CD8-positive, alpha-beta memory T cell (primary cell): ENCODE measurements around the gene TMIGD2. TPM values are rescaled to one million over a fixed set of nuclear protein-coding genes. Genes with fewer than 3 reads are reported as not detected.

Experiments used
- CTCF ChIA-PET: fragments of 350-600 bp; sonication (Branson Sonifier 250); formaldehyde crosslinking; loops from one replicate; lab custom pipeline; 2021; ENCODE audit warnings: antibody characterized with exemption; lab: Charles Lee
- POLR2A ChIA-PET: fragments of 350-600 bp; sonication (Branson Sonifier 250); formaldehyde crosslinking; loops from one replicate; lab custom pipeline; 2021; ENCODE audit warnings: antibody characterized with exemption; lab: Charles Lee
- DNase-seq, 5 donors: peaks; one replicate each; pipeline versions ENCODE4 v3.0.0 to v3.0.0-alpha.2; 2020 to 2022; ENCODE audit warnings: mixed read lengths in 1 of 5
- H3K27ac ChIP-seq: one replicate; pipeline ENCODE4 v1.7.0; 2013; ENCODE audit warnings: low read depth, mild to moderate bottlenecking, low read length, moderate library complexity
- H3K27me3 ChIP-seq: 2 replicates; pipeline ENCODE4 v1.7.0; 2013; ENCODE audit warnings: low read length, mild to moderate bottlenecking; ENCODE audit not compliant: insufficient read depth, poor library complexity, severe bottlenecking
- H3K36me3 ChIP-seq: 2 replicates; pipeline ENCODE4 v1.7.0; 2013; ENCODE audit warnings: mild to moderate bottlenecking, low read length, moderate library complexity; ENCODE audit not compliant: insufficient read depth
- H3K4me1 ChIP-seq: 2 replicates; pipeline ENCODE4 v1.7.0; 2013; ENCODE audit warnings: mild to moderate bottlenecking, low read length, moderate library complexity; ENCODE audit not compliant: insufficient read depth
- H3K4me3 ChIP-seq: 2 replicates; pipeline ENCODE4 v1.7.0; 2013; ENCODE audit warnings: mild to moderate bottlenecking, low read length
- H3K9me3 ChIP-seq: 2 replicates; pipeline ENCODE4 v1.7.0; 2013; ENCODE audit warnings: mild to moderate bottlenecking, low read length
- H3K27ac Mint-ChIP-seq, 8 donors: one replicate each; pipeline ENCODE4 v1.8.0; 2020 to 2021; ENCODE audit warnings: mixed read lengths in 8 of 8, mild to moderate bottlenecking in 6 of 8, inconsistent platforms in 3 of 8, moderate library complexity in 3 of 8
- H3K27me3 Mint-ChIP-seq, 2 donors: one replicate each; pipeline ENCODE4 v1.8.0; 2020 to 2021; ENCODE audit warnings: mixed read lengths in 2 of 2, mild to moderate bottlenecking in 1 of 2, moderate library complexity in 1 of 2
- H3K36me3 Mint-ChIP-seq, 3 donors: one replicate each; pipeline ENCODE4 v1.8.0; 2020 to 2021; ENCODE audit warnings: mixed read lengths in 3 of 3, inconsistent platforms in 1 of 3, mild to moderate bottlenecking in 1 of 3
- H3K4me1 Mint-ChIP-seq, 3 donors: one replicate each; pipeline ENCODE4 v1.8.0; 2020 to 2021; ENCODE audit warnings: mixed read lengths in 3 of 3, inconsistent platforms in 1 of 3, mild to moderate bottlenecking in 1 of 3
- H3K4me3 Mint-ChIP-seq, 7 donors: one replicate each; pipeline ENCODE4 v1.8.0; 2020 to 2021; ENCODE audit warnings: mixed read lengths in 7 of 7, mild to moderate bottlenecking in 6 of 7, moderate library complexity in 4 of 7, inconsistent platforms in 2 of 7
- H3K9me3 Mint-ChIP-seq, 5 donors: one replicate each; pipeline ENCODE4 v1.8.0; 2020 to 2022; ENCODE audit warnings: mixed read lengths in 5 of 5, mild to moderate bottlenecking in 3 of 5, moderate library complexity in 2 of 5, inconsistent platforms in 1 of 5
- polyA plus RNA-seq: library from polyadenylated mRNA; unstranded; fragments of 300-500 nt; fragmentation: Illumina TruSeq; gene quantifications from one replicate; pipeline ENCODE4 v1.2.3, GENCODE V29; 2021
- total RNA-seq, 2 experiments: library from RNA; stranded (reverse); gene quantifications; one replicate each; pipeline ENCODE4 v1.2.3, GENCODE V29; 2021

Gene TMIGD2
- total and polyA plus RNA-seq, 3 experiments from 2014 or later = 5.9 to 40.5 (median 7.0) TPM

- Mint-ChIP-seq H3K36me3 (peaks cover 0 to 26% (median 3%) of the 10 kb centered on the region in 3 donors), H3K4me3 (peak within 1 kb of the TSS; percentile 80 to 96 (median 91)), H3K9me3 (no peaks in the 10 kb centered on the region), H3K27me3 (peaks cover 0 to 3% of the 10 kb centered on the region in 2 donors), H3K27ac (peak within 1 kb of the TSS; percentile 82 to 99 (median 92)), H3K4me1 (peaks cover 22 to 38% (median 30%) of the 10 kb centered on the region in 3 donors)
- H3K4me3 ChIP-seq = peak within 1 kb of the TSS; percentile 92
- peak; percentile 87 to 94 (median 90) for DNase-seq
- POLR2A ChIA-PET = interaction anchor here (0.9 to 2.0 kb wide), 12 partner anchors 9 to 128 kb away, joined by 3 to 12 read pairs (median 4); partner anchors contain the start of genes CHAF1A, HDGFL2, SH3GL1 and YJU2
- H3K27ac ChIP-seq = peak within 1 kb of the TSS; percentile 80
- CTCF ChIA-PET = interaction anchor here (1.0 to 3.5 kb wide), 7 partner anchors 9 to 97 kb away, joined by 3 to 30 read pairs (median 10); partner anchors contain the start of genes CHAF1A, SH3GL1 and YJU2
- H3K27me3 ChIP-seq = no peaks in the 10 kb centered on the region
- H3K36me3 ChIP-seq = no peaks in the 10 kb centered on the region
- H3K9me3 ChIP-seq = no peaks in the 10 kb centered on the region
- H3K4me1 ChIP-seq = peaks cover 21% of the 10 kb centered on the region
Measured at GRCh38 chr19:4343370-4344307, 41.5 kb upstream of the TMIGD2 start, which contains the start of gene MPND. Gene MPND, plus strand, starts transcription at chr19:4343562. Its CDS starts 32 bp downstream, at chr19:4343594.

GRCh38 chr19:4342615-4343369 is 40.6 kb upstream of the TMIGD2 start:
- peaks cover 22% of the 10 kb centered on the region for H3K4me1 ChIP-seq
- ChIA-PET POLR2A (interaction anchor here (0.6 to 2.0 kb wide), 13 partner anchors 10 to 580 kb away, joined by 3 to 12 read pairs (median 4); partner anchors contain the start of genes CHAF1A, HDGFL2, SH3GL1 and YJU2), CTCF (interaction anchor here (0.7 to 3.5 kb wide), 11 partner anchors 10 to 449 kb away, joined by 3 to 30 read pairs (median 4); partner anchors contain the start of genes CHAF1A, FEM1A, SH3GL1 and TMIGD2)
- H3K27me3 ChIP-seq = no peaks in the 10 kb centered on the region
- Mint-ChIP-seq H3K9me3 (no peaks in the 10 kb centered on the region), H3K4me1 (peaks cover 29 to 46% (median 38%) of the 10 kb centered on the region in 3 donors), H3K27ac (peak overlapping the region; percentile 82 to 99 (median 92)), H3K27me3 (peaks cover 0 to 3% of the 10 kb centered on the region in 2 donors), H3K36me3 (peaks cover 0 to 23% (median 3%) of the 10 kb centered on the region in 3 donors), H3K4me3 (peak overlapping the region; percentile 80 to 96 (median 91))
- DNase-seq = peak; percentile 83 to 95 (median 92)
- peak overlapping the region; percentile 80 for H3K27ac ChIP-seq
- peak overlapping the region; percentile 92 for H3K4me3 ChIP-seq
- H3K9me3 ChIP-seq = no peaks in the 10 kb centered on the region
- no peaks in the 10 kb centered on the region for H3K36me3 ChIP-seq

- Histone ChIP-seq H3K9me3 (no peaks in the 10 kb centered on the region), H3K27ac (peak overlapping the region; percentile 60), H3K4me1 (peaks cover 22% of the 10 kb centered on the region), H3K36me3 (no peaks in the 10 kb centered on the region), H3K27me3 (no peaks in the 10 kb centered on the region), H3K4me3 (peak overlapping the region; percentile 92)
- ChIA-PET POLR2A (interaction anchor here (0.6 to 2.0 kb wide), 10 partner anchors 14 to 579 kb away, joined by 3 to 12 read pairs (median 4); partner anchors contain the start of genes CHAF1A and SH3GL1), CTCF (interaction anchor here (0.7 to 3.5 kb wide), 11 partner anchors 10 to 449 kb away, joined by 3 to 30 read pairs (median 4); partner anchors contain the start of genes CHAF1A, FEM1A, SH3GL1 and TMIGD2)
- peak overlapping the region; percentile 82 to 99 (median 92) for H3K27ac Mint-ChIP-seq
- DNase-seq = no peak
- no peaks in the 10 kb centered on the region for H3K9me3 Mint-ChIP-seq
- H3K36me3 Mint-ChIP-seq = peaks cover 0 to 18% (median 3%) of the 10 kb centered on the region in 3 donors
- peaks cover 0 to 3% of the 10 kb centered on the region in 2 donors for H3K27me3 Mint-ChIP-seq
- peaks cover 30 to 47% (median 40%) of the 10 kb centered on the region in 3 donors for H3K4me1 Mint-ChIP-seq
- peak overlapping the region; percentile 80 to 96 (median 91) for H3K4me3 Mint-ChIP-seq
Measured at GRCh38 chr19:4342314-4342614, 40.1 kb upstream of the TMIGD2 start.

- Mint-ChIP-seq H3K27ac (peak within 1 kb of the TSS in 7 of 8 donors; percentile 29 to 88 (median 77)), H3K4me1 (peaks cover 25 to 33% (median 33%) of the 10 kb centered on the region in 3 donors), H3K9me3 (no peaks in the 10 kb centered on the region), H3K27me3 (peaks cover 0 to 3% of the 10 kb centered on the region in 2 donors), H3K4me3 (peak within 1 kb of the TSS; percentile 70 to 91 (median 79)), H3K36me3 (peaks cover 0 to 4% (median 0%) of the 10 kb centered on the region in 3 donors)
- ChIA-PET POLR2A (interaction anchor here (0.5 to 0.8 kb wide), 2 partner anchors 14 to 106 kb away, joined by 3 to 4 read pairs; no protein-coding TSS in a partner anchor), CTCF (interaction anchor here (1.0 to 2.5 kb wide), 2 partner anchors 64 to 71 kb away, joined by 3 to 8 read pairs; partner anchors contain the start of gene CHAF1A)
- no peaks in the 10 kb centered on the region for H3K9me3 ChIP-seq
- H3K4me1 ChIP-seq = peaks cover 14% of the 10 kb centered on the region
- H3K36me3 ChIP-seq = no peaks in the 10 kb centered on the region
- DNase-seq = peak in 1 of 5 donors; percentile 17
- H3K4me3 ChIP-seq = peak within 1 kb of the TSS; percentile 66
- H3K27me3 ChIP-seq = no peaks in the 10 kb centered on the region
- H3K27ac ChIP-seq = peak within 1 kb of the TSS; percentile 57
Measured at GRCh38 chr19:4338441-4339355, 36.5 kb upstream of the TMIGD2 start, which contains the start of gene STAP2. Gene STAP2, minus strand, starts transcription at chr19:4338827. Its CDS starts 74 bp downstream, at chr19:4338753.

GRCh38 chr19:4337906-4338440 is 35.8 kb upstream of the TMIGD2 start:
- POLR2A ChIA-PET = interaction anchor here (0.5 to 0.8 kb wide), 2 partner anchors 15 to 106 kb away, joined by 3 to 4 read pairs; no protein-coding TSS in a partner anchor
- H3K4me1 Mint-ChIP-seq = peaks cover 23 to 31% (median 29%) of the 10 kb centered on the region in 3 donors
- Histone ChIP-seq H3K27ac (peak overlapping the region; percentile 57), H3K27me3 (no peaks in the 10 kb centered on the region), H3K4me3 (peak overlapping the region; percentile 66), H3K4me1 (peaks cover 14% of the 10 kb centered on the region), H3K9me3 (no peaks in the 10 kb centered on the region), H3K36me3 (no peaks in the 10 kb centered on the region)
- H3K27me3 Mint-ChIP-seq = peaks cover 0 to 3% of the 10 kb centered on the region in 2 donors
- H3K4me3 Mint-ChIP-seq = peak overlapping the region; percentile 70 to 91 (median 79)
- H3K9me3 Mint-ChIP-seq = no peaks in the 10 kb centered on the region
- CTCF ChIA-PET = interaction anchor here (1.0 to 2.5 kb wide), 2 partner anchors 64 to 70 kb away, joined by 3 to 8 read pairs; partner anchors contain the start of gene CHAF1A
- no peak for DNase-seq
- peak overlapping the region in 7 of 8 donors; percentile 29 to 88 (median 74) for H3K27ac Mint-ChIP-seq
- peaks cover 0 to 2% (median 0%) of the 10 kb centered on the region in 3 donors for H3K36me3 Mint-ChIP-seq

- Histone ChIP-seq H3K4me1 (peaks cover 9% of the 10 kb centered on the region), H3K9me3 (no peaks in the 10 kb centered on the region), H3K36me3 (no peaks in the 10 kb centered on the region), H3K27ac (no peak overlapping the region), H3K27me3 (no peaks in the 10 kb centered on the region), H3K4me3 (no peak overlapping the region)
- ChIA-PET POLR2A (no interaction called here), CTCF (no interaction called here)
- Mint-ChIP-seq H3K4me1 (peaks cover 12 to 19% (median 18%) of the 10 kb centered on the region in 3 donors), H3K36me3 (no peaks in the 10 kb centered on the region), H3K9me3 (no peaks in the 10 kb centered on the region), H3K27me3 (no peaks in the 10 kb centered on the region), H3K27ac (peak overlapping the region in 1 of 8 donors; percentile 27), H3K4me3 (peak overlapping the region in 1 of 7 donors; percentile 64)
- no peak for DNase-seq
Measured at GRCh38 chr19:4334929-4335570, 32.9 kb upstream of the TMIGD2 start.
